Skeletal muscle tissue (tissue), 4 donors: Measurements from ENCODE around the gene OXGR1. TPM values are rescaled to one million over a fixed set of nuclear protein-coding genes. Genes with fewer than 3 reads are reported as not detected.

ENCODE experiments used
- H3K27ac ChIP-seq: one replicate; pipeline ENCODE4 v1.7.0; 2013; ENCODE audit warnings: mild to moderate bottlenecking, low read depth, low read length, inconsistent platforms
- H3K27me3 ChIP-seq, 3 donors: one replicate each; pipeline ENCODE4 v1.7.0; 2013; ENCODE audit warnings: low read length in 3 of 3; ENCODE audit not compliant: control insufficient read depth in 3 of 3, insufficient read depth in 3 of 3
- H3K36me3 ChIP-seq, 3 donors: one replicate each; pipeline ENCODE4 v1.7.0; 2013; ENCODE audit warnings: low read length in 3 of 3; ENCODE audit not compliant: control insufficient read depth in 3 of 3, insufficient read depth in 3 of 3
- H3K4me1 ChIP-seq, 3 donors: one replicate each; pipeline ENCODE4 v1.7.0; 2013; ENCODE audit warnings: low read length in 3 of 3, mild to moderate bottlenecking in 3 of 3; ENCODE audit not compliant: control insufficient read depth in 3 of 3, insufficient read depth in 3 of 3
- H3K4me3 ChIP-seq, 3 donors: one replicate each; pipeline ENCODE4 v1.7.0; 2013; ENCODE audit warnings: low read length in 3 of 3
- H3K9ac ChIP-seq, 3 donors: one replicate each; pipeline ENCODE4 v1.7.0; 2013; ENCODE audit warnings: low read length in 3 of 3, mild to moderate bottlenecking in 3 of 3, moderate library complexity in 2 of 3, low read depth in 1 of 3
- H3K9me3 ChIP-seq, 3 donors: one replicate each; pipeline ENCODE4 v1.7.0; 2013; ENCODE audit warnings: low read length in 3 of 3; ENCODE audit not compliant: control insufficient read depth in 3 of 3
- total RNA-seq: library from RNA; depleted of rRNA; stranded (reverse); fragments of >200 nt; gene quantifications from one replicate; pipeline ENCODE4 v1.2.3, GENCODE V29; 2014
- donor health status: Osteomylitis.

The OXGR1 gene
- total RNA-seq, 1 donor from 2014 or later: under 0.01 TPM

DNA sequence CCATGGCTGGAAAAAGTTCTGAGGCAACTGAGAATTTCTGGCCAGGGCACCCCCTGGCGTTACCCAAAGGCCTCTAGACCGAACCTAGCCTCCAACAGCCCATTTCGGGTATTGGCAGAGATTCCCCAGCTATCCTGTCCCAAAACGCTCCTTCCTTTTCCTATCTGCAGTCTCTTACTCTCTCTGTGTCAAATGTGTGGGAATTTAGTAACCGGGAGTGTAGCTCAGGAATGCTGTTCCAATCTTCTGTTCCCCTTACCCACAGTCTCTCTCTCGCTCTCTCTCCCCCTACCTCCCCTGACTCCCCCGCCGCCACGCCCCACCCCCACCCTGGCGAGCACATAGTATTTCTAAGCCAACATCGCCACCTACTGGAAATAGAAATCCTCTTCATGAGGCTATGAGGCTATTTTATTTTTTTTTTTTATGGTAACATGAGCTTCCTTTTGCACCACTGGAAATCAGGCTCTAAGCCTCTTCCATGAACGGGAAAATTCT, 27.0 kb downstream of the OXGR1 start:
- no peaks in the 10 kb centered on the region for H3K36me3 ChIP-seq
- H3K9ac ChIP-seq: no peak overlapping the region
- H3K27ac ChIP-seq: no peak overlapping the region
- no peaks in the 10 kb centered on the region for H3K4me1 ChIP-seq
- no peaks in the 10 kb centered on the region for H3K27me3 ChIP-seq
- peaks cover 3 to 18% (median 6%) of the 10 kb centered on the region in 3 donors for H3K9me3 ChIP-seq
- no peak overlapping the region for H3K4me3 ChIP-seq

DNA sequence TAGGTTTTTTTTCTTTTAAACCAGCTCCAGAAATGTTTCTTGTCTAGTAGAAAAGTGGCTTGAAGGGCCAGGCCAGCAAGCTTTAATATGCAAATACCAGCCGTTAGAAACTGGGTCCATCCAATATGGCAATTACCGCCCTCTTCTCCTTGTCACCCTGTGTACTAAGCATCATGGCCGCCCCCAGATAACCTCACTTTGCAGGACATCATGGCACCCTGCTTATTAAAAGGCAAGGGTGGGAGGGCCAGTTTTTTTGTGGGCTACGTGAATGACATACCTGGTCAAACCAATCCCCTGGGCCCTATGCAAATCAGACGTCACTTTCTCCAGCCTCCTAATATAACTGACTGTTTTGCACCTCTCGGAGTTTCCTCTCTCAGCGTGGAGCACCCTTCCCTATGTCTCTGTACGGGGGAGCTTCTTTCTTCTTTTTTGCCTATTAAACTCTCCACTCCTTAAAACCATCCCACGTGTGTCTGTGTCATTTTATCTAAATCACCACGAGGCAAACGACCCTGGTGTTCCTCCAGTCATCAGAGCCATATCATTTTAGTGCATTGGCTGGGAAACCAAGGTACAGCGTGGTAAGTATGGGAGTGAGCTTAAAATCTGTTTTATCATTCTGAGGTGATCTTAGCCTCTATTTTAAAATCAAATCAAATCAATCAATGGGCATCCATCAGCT, 27.7 kb downstream of the OXGR1 start:
- Histone ChIP-seq H3K27ac (no peak overlapping the region), H3K36me3 (no peaks in the 10 kb centered on the region), H3K9me3 (peaks cover 3 to 18% (median 6%) of the 10 kb centered on the region in 3 donors), H3K4me1 (no peaks in the 10 kb centered on the region), H3K27me3 (no peaks in the 10 kb centered on the region), H3K4me3 (no peak overlapping the region), H3K9ac (no peak overlapping the region)

DNA sequence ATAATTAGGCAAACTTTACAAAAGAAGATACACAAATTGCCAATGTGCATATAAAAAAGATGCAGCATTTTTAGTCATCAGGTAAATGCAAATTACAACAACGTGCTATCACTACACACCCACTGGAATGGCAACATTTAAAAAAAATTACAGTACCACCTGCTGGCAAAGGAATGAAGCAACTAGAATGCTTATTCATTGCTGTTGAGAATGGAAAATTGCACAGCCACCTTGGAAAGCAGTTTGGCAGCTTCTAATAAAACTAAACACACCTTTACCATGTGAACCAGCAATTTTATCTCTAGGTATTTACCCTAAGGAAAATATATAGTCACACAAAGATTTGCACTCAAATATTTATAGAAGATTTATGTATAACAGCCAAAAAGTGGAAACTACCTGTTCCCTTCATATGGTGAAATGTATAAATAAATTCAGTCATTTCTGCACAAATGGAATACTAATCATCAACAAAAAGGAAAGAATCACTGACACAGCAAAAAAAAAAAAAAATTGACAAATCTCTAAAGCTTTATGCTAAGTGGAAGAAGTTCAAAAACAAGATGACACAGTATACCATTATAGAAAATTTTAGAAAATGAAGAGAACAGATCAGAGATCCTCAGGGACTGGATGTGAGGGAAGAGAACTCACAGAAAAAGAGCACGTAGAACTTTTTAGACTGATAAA, 30.3 kb downstream of the OXGR1 start:
- Histone ChIP-seq H3K27ac (no peak overlapping the region), H3K4me3 (no peak overlapping the region), H3K36me3 (no peaks in the 10 kb centered on the region), H3K4me1 (no peaks in the 10 kb centered on the region), H3K9ac (no peak overlapping the region), H3K9me3 (peaks cover 3 to 14% (median 6%) of the 10 kb centered on the region in 3 donors), H3K27me3 (no peaks in the 10 kb centered on the region)

DNA sequence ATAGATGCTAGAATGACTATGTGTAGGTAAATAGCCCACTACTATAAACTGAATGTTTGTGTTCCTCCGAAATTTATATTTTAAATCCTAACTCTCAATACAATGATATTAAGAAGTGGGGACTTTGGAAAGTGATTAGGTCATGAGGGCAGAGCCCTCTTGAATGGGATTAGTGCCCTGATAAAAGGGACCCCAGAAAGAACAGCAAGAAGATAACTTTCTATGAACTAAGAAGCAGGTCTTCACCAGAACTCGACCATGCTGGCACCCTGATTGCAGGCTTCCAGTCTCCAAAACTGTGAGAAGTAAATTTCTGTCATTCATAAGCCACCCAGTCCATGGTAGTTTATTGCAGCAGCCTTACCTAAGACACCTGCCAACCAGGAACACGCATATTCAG, 33.9 kb downstream of the OXGR1 start:
- H3K27ac ChIP-seq: no peak overlapping the region
- no peaks in the 10 kb centered on the region for H3K4me1 ChIP-seq
- H3K36me3 ChIP-seq: no peaks in the 10 kb centered on the region
- H3K27me3 ChIP-seq: no peaks in the 10 kb centered on the region
- H3K9ac ChIP-seq: no peak overlapping the region
- no peak overlapping the region for H3K4me3 ChIP-seq
- H3K9me3 ChIP-seq: no peaks in the 10 kb centered on the region

DNA sequence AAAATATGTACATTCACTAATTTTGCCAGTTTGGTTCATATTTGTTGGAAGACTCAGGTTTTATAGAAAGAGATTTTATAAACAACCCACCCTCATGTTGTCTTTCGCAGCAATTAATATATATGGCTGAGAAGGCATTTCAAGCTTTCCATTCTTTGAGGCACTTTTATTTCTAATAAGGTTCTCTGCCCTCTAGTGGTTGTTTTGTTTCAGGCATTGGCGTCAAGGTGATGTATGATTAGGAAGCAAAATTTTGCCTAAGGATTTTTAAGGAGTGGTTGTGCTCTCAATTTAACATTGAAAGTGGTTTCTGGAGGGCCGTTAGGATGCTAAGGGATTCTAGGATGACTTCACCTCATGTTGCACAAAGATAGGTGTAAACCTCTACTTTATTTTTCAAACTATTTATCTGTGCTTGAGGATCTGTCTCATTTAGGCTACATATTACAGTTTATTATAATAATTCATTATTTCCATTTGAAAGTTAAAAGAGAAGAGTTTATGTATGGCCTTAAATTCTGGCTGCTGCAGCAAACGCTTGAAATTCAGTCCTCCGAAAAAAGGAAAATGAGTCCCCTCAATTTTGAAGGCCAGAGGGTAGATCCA, 35.9 kb downstream of the OXGR1 start:
- Histone ChIP-seq H3K27me3 (no peaks in the 10 kb centered on the region), H3K27ac (no peak overlapping the region), H3K4me1 (no peaks in the 10 kb centered on the region), H3K9ac (no peak overlapping the region), H3K36me3 (no peaks in the 10 kb centered on the region), H3K9me3 (no peaks in the 10 kb centered on the region), H3K4me3 (no peak overlapping the region)

DNA sequence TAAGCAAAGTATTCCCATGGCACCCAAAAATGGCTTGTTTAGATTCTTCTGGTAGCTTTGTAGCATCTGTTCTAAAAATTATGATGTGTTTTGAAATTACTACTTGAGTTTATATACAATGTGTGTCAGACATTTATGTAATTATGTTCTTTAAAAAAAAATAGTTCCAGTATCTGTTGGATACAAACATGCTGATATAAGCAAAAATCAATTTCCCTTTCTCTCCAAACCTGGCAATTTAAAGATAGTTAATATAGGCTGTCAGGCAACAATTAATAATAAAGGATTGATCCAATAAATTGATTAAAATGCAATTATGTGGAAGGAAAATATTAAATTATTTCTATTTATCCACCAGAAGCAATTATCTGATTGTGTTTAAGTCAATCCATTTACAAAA, 41.7 kb downstream of the OXGR1 start:
- no peaks in the 10 kb centered on the region for H3K27me3 ChIP-seq
- no peaks in the 10 kb centered on the region for H3K9me3 ChIP-seq
- H3K27ac ChIP-seq: no peak overlapping the region
- no peak overlapping the region for H3K4me3 ChIP-seq
- H3K36me3 ChIP-seq: no peaks in the 10 kb centered on the region
- no peaks in the 10 kb centered on the region for H3K4me1 ChIP-seq
- H3K9ac ChIP-seq: no peak overlapping the region

DNA sequence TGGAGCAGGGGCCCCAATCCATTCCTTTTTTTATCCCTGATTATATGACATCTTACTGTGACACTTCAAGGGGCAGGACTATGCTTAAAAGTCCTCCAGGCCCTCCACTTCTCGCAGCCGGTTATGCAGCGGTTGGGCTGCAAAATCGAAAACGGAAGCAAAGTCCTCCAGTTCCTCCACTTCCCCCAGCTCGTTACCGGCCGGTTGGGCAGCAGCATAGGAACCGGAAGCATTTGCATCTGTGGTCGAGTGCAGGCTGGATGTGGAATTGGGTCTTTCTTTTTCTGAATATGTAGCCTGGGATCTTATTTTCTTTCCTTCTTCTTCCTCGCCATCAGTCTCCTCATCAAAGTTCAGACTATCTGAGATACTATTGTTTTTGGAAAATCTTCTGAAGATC, 46.1 kb downstream of the OXGR1 start:
- H3K27ac ChIP-seq: no peak overlapping the region
- H3K27me3 ChIP-seq: no peaks in the 10 kb centered on the region
- H3K36me3 ChIP-seq: no peaks in the 10 kb centered on the region
- H3K4me1 ChIP-seq: no peaks in the 10 kb centered on the region
- H3K9ac ChIP-seq: no peak overlapping the region
- no peak overlapping the region for H3K4me3 ChIP-seq
- H3K9me3 ChIP-seq: no peaks in the 10 kb centered on the region

DNA sequence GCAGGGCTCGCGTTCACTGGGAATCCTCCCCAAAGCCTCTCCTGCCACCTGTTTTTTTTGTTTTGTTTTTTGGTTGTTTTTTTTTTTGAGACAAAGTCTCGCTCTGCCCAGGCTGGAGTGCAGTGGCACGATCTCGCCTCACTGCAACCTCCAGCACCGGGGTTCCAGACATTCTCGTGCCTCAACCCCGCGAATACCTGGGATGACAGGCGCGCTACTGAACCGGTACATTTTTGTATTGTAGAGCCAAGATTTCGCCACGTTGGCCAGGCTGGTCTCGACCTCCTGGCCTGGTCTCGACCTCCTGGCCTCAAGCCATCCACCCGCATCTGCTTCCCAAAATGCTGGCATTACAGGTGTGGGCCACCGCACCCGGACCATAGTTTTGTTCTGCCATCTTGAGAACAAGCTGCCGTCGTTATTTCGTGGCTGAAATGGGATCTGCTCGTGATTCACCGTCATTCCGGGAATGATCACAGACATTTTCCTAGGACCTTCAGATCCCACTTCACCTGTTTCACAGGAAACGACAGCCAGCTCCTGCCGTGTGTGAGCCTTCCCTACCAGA, 46.8 kb downstream of the OXGR1 start:
- Histone ChIP-seq H3K4me1 (no peaks in the 10 kb centered on the region), H3K36me3 (no peaks in the 10 kb centered on the region), H3K27ac (no peak overlapping the region), H3K27me3 (no peaks in the 10 kb centered on the region), H3K9me3 (no peaks in the 10 kb centered on the region), H3K4me3 (no peak overlapping the region), H3K9ac (no peak overlapping the region)

DNA sequence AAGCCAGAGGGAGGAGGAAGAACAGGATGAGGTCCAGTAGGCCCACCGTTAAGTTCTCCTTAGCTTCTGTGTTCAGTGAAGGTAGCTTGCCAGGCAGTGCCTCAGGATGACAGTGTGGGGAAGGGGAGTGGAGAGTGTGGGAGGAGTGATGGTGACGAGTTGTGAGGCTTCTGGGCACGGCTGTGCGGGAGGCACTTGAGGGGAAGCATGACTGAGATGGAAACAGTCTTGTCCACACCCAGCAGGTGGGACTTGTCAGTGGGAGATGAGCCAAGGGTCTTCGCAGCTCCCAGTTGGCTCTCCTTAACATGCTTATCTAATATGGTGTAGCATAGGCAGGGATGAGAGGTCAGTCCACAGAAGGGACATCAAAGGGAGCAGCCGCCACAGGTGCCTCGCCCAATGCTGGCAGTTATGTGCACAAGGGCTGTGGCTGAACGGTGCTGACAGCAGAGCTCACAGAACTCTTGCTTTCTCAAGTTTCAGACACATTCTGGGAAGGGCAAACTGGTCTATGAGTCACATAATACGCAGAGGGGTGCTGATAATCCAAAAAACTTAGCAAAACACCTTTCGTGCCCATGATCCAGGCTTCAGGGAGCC, 47.5 kb downstream of the OXGR1 start:
- Histone ChIP-seq H3K27ac (no peak overlapping the region), H3K9ac (no peak overlapping the region), H3K27me3 (no peaks in the 10 kb centered on the region), H3K4me1 (no peaks in the 10 kb centered on the region), H3K9me3 (no peaks in the 10 kb centered on the region), H3K36me3 (no peaks in the 10 kb centered on the region), H3K4me3 (no peak overlapping the region)
